ENCODE data around the gene HDAC8.
"Not testable (repeated sequence)": the region's sequence is repeated elsewhere in the genome, so short reads cannot be mapped to it uniquely, and the experiment has no call there.

The HDAC8 gene

DNA sequence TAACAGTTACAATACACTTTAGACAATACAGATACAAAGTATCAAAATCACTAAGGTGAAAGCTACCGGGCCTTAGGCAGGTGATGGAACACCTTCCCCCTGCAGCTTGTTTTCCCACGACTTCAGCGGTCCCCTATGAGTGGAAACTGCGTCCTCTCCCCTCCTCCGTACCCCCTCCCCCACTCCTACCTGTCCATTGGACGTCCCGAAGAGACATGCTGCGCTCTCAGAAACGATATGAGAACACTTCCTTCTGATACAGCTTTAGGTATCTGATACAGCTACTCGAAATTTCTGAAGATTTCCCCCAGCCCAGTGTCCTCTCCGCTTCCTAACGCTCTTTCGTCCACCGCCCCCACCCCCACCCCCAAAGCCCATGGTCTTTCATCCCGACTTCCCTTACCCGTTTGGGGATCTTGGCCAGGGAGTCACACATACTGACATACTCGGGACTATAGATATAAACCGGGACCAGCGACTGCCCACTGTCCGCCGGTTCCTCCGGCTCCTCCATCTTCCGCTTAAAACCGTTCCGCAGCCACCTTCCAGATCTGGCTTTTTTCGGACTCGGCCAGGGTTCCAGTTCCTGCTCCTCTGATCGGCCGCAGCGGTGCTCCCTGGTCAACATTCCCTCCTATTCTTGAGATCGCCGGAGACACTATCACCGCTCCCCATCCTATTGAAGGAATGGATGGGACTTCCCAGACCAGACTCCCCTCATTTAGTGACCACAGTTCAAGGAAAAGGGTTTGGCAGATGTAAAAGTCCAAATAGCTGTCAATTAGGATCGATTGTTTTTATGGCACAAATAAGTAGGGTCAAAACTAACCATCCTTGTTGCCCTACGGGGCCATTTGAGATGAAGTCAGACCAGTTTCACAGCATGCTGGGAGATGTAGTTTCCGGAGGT lies at the start of gene HDAC8:
TSS of gene HDAC8 (minus strand) at position 596 of the 910 bp plus-strand sequence. CDS start at position 514, 82 bp downstream.
- DNase-seq (ENCODE audit: low spot score) = peak; percentile 63

DNA sequence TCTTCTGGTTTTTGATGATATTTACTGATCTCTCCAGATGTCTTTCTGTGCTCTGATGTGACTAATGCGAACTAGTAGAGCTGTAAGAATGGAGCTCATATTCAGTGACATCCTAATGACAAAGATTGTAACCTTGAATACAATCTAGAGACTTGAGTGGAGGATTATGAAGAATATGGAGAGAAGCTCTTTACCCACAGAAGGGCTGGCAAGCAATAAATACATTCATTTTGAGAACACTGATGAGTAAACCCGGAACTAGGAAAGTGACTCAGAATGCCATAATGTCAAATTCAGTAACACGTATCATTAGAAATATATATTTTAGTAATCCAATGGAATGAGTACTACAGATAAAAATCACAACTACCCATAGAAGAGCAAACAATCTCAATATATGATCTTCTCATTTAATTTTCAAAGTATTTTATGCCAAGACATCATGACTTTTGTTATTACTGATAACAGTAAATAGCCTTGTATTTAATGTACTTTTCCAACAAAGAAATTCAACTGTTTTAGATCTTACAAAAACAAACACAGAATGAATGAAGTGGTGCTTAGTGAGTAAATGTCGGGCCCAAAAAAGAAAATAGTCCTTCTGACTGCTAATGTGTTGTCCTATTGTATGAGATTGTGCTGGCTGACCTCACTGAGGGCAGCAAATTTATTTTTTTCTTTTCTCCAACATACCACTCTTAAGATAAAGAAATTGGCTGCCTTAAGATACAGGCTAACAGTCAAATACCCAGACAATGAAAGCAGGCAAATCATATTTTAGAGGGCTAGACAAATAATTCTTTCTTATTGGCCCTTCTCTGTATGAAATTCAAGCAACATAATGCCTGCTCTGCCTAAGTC lies 49.2 kb upstream of the HDAC8 start:
- no peak for DNase-seq (ENCODE audit: low spot score)

DNA sequence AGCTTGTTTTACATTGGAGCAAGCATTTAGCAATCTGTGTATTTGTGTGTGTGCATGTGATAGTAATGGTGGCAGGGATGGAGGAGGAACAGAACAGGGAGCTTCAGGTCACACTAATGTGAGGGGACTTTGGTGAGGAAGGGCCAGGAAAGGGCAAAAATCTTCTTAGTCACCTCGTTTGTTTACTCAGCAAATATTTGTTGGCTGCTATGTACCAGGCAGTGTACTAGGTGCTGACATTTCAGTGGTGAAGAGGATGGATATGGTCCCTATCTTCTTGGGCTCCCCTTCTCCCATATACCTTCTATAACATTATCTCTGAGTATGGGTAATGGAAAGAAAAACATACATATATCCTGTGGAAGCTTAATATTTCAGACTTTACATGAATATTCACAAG lies 48.5 kb upstream of the HDAC8 start:
- DNase-seq (ENCODE audit: low spot score) = no peak

DNA sequence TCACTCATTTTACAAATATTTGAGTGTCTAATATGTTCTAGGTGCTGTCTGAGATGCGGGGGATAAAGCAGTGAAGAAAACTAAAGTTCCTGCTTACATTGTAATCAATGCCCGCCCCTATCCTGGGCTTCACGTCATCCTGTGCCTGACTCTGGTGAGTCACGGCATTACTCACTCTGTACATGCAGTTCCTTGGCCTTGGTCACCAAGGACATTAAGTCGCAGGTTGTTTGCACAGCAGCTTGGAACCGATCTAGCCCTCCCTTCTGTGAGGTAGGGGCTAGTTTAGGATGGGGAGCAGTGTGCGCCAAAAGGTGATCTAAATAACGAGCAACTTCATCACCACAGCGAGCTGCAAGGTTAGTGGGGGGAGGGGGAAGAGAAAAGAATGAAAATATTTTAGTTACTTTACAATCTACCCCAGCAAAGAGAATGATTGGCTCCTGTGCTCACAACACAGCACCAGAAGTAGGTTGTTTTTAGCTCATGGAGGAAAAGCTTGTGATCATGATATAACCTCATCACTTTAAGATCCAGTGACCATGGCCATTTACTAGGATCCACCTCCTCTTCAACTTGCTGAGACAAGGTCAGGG lies 48.0 kb upstream of the HDAC8 start:
- peak; percentile 44 for DNase-seq (ENCODE audit: low spot score)

DNA sequence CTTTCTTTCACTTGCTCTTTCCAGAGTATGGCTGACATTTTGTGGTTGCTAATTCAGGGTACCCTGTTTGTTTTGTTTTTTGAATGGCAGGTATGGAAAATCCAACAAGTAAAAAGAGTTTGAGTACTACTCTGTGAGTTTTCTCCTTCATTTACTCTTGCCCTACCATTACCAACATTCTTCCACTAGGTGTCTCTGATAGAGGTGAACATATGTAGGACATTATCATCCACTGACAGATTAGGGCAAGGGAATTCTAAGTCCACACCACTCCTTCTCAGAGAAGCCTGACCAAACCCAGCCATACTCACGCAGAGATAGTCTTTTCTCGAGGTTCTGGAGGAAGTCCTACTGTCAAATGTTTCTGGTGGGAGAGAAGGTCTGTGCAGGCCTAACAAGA lies 36.7 kb upstream of the HDAC8 start:
- DNase-seq (ENCODE audit: low spot score) = no peak

DNA sequence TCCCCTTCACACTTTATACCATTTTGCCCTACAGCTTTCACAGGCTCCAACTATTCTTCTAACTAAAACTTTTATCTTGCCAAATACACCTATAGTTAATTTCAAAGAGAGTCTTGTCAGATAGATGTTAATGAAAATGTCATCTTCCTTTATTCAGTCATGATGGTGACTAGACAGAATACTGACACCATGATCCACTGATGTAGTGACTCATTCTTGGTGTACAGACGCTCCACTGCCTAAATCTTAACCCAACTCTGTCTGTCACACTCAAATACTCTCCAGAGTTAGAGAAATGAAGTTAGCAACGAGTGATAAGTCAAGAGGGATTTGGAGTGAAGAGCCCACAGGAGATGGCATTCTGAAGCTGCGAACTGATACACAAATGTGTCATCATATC lies 32.1 kb upstream of the HDAC8 start:
- no peak for DNase-seq (ENCODE audit: low spot score)

DNA sequence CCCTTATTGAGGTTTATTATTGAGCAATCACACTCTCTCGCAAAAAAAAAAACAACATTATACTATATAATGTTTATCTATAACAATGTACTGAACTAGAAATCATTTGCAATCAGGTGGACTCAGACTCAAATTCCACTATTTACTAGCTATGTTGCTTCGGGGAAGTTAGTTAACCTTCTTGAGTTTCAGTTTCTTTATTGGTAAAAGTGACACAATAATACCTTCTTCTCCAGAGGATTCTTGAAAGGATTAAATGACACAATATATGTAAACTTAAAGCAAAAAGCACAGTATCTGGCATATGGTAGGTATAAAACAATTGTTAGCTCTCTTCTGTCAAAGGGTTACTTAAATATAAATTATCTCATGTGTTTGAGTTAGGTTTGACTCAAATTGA lies 31.5 kb upstream of the HDAC8 start:
- no peak for DNase-seq (ENCODE audit: low spot score)

DNA sequence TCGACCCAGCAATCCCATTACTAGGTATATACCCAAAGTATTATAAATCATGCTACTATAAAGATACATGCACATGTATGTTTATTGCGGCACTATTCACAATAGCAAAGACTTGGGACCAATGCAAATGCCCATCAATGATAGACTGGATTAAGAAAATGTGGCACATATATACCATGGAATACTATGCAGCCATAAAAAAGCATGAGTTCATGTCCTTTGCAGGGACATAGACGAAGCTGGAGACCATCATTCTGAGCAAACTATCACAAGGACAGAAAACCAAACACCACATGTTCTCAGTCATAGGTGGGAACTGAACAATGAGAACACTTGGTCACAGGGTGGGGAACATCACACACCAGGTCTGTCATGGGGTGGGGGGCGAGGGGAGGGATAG lies 18.4 kb upstream of the HDAC8 start:
- not testable (repeated sequence) for DNase-seq (ENCODE audit: low spot score)

DNA sequence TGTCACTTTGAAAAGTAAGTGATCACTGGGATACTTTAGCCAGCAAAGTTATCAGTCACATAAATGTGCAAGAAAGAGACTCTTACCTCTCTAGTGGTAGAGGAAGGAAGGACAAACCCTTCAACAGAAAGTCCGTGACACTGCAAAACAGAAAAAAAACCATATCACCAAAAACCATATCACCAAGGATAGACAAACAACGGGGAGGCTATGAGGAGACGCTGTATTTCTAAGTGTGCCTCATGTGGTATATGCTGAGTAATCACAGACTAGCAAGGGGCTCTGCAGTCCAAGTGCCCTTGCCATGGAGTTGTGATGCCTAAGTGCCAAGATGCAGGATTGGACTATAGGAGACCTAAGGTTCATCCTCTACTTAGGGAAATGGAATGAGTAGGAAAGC lies 11.5 kb upstream of the HDAC8 start:
- no peak for DNase-seq (ENCODE audit: low spot score)

DNA sequence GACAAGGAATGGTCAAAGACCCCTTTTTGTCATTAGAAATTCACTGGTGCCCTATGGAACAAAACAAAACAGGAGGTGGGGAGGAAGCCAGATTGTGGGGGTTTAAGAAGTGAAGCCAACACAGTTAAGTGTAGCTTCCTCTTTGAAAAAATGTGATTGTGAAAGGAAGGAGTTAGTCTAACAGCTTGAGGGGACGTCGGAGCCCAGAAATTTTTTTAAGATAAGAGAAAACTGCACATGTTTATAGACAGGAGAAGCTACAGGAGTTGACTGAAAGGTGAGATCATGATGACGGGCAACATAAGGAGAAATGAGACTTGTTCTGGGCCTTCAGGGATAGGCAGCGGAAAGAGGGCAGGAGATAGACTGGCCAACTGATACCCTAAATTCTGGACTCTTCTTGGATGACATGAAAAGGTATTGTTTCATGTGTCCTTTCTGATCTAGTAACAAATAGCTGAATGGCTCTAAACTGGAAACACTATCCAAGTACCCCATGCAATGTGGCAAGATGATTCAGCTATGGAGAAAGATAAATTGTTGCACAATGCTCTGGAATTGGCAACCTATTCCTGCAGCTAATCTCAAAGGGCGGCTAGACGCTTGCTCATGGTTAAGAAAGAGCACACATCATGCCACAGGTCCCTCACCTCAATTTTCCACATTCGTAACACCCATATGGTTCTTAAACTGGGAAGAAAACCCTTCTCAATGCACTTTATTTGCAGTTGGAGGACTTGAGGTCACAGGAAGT lies 3.7 kb upstream of the HDAC8 start:
- DNase-seq (ENCODE audit: low spot score) = no peak

DNA sequence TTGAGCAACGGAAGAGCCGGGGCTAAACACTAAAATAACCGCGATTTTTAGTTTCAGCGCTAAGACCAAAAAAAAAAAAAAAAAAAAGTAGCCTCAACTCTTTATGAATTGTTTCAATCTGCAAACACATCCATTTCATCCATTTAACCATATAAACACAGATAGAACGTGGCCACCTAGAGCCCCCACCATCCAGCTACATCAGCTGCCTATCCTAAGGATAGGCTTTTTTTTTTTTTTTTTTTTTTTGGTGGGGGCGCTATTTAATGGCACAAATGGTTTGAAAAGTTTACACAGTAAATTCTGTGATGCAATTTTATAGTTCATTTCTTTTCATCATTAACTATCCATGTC lies 492 bp upstream of the HDAC8 start:
- DNase-seq (ENCODE audit: low spot score) = no peak

DNA sequence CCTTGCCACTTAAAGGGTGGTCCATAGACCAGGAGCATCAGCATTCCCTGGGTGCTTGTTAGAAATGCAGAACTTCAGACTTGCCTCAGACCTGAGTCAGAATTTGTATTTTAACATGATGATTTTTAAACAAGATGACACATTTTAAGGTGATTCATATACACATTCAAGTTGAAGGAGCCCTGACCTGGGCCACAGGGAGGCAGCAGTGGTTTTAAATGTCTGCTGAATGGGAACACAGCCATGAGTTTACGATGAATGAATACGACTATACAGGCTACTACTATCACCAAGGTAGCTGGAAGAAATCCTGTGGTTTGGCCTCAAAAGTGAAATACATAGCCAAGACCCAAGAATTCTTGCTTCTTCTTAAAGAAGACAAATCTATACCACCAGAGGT lies 2.9 kb downstream of the HDAC8 start:
- DNase-seq (ENCODE audit: low spot score) = no peak

DNA sequence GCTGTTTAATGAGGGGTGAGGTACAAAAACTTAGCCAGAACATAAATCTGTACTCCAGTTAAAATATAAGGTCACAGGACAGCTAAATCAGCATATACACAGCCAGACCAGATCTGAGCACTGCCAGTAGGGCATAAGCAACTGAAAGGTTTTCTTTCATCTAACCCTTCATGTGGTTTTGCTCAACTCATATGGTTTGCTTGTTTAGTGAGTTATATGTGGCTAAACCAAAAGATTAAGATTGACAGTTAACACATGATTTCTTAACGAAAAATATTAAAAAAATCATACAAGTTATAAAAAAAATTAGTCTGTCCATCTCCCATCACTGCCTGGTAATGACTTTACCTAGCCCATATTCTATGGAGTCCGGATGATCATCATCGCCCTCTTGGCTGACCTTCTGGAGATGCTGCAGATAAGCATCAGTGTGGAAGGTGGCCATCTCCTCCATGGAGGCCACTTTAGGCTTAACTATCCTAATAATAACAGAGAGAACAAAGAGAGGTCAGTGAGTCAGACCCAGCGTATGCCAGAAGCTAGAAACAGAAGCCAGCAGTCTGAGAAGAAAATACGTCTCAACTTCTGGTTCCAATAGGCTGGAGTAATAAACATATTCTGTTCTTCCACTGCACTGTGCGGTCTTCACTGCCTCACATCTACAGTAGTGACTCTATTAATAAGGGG lies 4.1 kb downstream of the HDAC8 start:
- no peak for DNase-seq (ENCODE audit: low spot score)

DNA sequence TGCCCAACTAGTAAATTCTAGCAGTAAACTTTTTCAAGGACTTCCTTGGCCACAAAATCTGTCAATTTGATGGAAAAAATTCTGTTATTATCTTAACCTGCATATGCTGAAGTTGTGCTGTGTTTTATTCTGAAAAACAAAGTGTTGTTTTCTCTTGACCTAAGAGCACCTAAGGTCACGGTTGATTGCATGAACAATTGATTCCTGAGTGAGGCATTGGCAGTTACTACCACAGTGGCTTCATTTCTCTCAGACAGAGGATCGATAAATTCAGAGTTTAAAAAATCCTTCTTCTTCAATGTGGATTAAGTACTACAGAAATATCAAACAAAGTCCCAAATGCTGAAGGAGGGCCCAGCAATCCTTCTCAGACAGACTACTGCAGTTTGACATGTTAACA lies 6.2 kb downstream of the HDAC8 start:
- no peak for DNase-seq (ENCODE audit: low spot score)

DNA sequence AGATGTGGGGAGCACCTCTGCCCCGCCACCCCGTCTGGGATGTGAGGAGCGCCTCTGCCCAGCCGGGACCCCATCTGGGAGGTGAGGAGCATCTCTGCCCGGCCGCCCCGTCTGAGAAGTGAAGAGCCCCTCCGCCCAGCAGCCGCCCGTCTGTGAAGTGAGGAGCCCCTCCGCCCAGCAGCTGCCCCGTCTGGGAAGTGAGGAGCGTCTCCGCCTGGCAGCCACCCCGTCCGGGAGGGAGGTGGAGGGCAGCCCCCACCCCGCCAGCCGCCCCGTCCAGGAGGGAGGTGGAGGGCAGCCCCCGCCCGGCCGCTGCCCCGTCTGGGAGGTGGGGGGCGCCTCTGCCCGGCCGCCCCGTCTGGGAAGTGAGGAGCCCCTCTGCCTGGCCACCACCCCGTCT lies 13.0 kb downstream of the HDAC8 start:
- not testable (repeated sequence) for DNase-seq (ENCODE audit: low spot score)

DNA sequence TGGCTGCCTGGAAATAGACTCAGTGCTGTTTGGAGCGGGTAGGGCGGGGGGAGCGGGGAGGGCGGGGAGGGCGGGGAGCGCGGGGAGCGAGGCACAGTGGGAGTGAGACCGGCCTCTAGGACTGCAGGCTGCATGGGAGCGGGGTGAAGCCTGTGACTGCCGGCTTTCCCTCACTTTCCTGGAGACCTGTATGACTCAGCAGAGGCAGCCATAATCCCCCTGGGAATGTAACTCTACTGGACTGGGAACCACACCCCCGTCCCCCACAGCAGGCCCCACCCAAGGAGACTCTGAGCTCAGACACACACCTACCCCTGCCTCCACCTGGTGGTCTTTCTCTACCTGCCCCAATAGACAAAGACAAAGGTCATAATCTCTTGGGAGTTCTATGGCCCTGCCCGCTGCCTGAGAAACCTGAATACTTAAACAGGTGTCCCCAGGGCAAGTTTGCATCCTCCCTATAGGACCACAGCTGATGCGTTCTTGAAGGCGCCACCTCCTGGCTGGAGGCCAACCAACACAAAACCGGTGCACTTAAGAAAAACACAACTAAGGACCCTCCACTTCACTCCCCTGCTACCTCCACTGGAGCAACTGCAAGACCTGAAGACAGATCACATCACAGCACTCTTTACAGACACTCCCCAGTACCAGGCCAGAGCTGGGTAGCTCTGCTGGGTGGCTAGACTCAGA lies 18.0 kb downstream of the HDAC8 start:
- DNase-seq (ENCODE audit: low spot score) = peak; percentile 67

DNA sequence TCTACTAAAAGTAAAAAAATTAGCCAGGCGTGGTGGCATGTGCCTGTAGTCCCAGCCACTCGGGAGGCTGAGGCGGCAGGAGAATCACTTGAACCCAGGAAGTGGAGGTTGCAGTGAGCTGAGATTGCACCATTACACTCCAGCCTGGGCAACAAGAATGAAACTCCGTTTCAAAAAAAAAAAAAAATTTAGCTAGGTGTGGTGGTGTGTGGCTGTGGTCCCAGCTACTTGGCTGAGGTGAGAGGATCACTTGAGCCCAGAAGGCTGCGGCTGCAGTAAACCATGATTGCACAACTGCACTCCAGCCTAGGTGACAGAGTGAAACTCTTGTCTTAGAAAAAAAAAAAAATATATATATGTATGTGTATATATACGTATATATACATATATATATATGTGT lies 20.2 kb downstream of the HDAC8 start:
- not testable (repeated sequence) for DNase-seq (ENCODE audit: low spot score)

DNA sequence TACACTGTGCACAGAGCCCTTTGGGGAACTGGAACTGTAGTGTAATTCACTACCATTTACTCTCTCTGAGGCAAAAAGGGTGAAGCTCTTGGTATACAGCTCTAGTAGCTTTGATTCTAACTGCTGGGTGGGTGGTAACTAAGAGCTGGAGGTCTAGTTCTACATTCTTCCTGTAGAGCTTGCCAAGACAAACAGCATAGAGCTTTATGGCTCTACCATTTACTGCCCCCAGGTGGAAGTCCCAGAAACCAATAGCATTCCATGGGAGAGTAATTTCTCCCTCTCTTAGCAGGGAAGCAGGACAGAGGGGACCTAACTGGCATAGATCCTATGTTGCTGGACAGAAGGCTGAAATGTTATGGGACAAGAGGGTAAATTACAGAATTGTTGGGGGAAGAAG lies 26.7 kb downstream of the HDAC8 start:
- DNase-seq (ENCODE audit: low spot score) = no peak

DNA sequence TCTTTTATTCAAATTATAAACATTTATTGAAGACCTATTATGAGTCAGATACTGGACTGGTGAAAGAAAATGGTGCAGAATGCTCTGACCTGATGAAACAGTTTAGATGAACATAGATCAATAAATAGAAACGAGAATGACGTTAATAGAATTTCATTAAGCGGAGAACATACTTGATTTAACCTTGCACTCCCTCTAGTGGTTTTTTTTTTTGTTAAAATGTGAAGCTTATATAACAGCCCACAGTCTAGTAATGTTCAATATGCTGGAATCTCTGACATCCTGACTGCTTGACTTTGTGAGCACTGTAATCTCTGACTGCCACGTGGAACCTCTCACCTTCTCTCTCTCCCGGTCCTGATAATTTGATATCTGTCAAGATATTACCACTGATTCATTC lies 32.3 kb downstream of the HDAC8 start:
- no peak for DNase-seq (ENCODE audit: low spot score)

DNA sequence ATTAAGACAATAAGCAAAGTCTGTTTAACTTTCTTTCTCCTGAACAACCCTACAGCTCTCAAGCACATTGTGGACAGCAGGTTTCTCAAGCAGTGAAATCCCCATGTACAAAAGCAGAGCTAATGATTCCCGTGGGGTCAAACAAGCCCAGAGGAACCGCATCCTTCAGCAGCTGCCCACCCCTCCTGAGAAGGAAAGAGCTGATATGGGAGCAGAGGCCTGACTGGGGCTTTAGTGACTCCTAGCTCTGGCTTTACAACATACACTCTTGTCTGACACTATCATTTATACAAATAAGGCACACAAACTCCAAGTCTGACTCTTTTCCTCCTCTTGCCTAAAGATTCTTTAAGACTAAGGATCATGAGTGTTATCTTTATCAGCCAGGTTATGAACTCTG lies 32.8 kb downstream of the HDAC8 start:
- no peak for DNase-seq (ENCODE audit: low spot score)

DNA sequence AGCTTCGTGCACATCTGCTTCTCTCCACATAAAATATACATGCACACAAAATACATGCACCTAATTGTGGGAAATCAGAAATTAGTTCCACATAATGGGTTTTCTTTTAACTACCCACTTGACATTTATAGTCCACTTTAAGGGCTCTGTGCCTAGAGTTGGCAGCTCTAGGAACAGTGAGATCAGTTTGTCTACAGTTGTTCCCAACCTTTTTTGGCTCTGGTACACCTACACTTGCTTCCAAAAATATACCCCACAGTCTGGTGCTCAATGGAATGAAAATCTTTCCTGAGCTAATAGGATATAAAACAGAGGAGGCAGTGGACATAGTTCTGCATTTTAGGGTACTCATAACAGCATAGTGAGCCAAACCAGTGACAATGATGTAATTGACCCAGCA lies 36.1 kb downstream of the HDAC8 start:
- no peak for DNase-seq (ENCODE audit: low spot score)
